ENCODE measurements around the gene TUT1.

The TUT1 gene

DNA sequence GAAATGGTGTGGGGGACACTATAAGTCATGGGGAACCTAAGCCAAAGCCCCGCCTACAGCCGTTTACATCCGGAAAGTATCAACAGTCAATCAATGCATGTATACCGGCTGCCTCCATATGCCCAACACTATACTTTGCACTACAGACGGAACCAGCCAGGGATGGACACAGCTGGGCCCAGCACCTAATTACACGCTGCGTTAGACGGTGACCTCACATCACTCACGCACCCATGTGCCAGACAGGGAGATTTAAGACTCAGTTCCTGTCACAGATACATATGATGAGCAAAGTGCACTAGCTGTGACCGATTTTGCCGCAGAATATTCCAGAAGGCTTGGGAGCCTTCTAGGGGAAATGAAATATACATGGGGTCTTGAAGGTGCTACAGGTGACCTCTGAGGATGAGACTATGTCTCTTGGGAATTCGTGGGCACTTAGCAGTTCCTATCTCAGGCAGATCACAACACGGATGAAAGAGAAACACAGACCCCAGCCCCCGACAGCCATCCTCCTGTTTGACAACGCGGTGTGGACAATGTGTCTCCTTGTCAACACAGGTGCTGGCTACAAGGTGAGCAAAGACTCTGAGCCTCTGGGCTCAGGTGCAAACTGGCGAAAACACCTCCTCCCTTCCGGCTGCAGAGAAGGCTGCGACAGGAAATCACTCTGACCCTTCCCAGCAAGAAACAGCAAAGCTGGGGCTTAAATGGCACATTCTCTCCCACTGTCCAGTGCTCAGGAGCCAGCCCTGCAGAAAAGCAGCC lies 52.7 kb downstream of the TUT1 start:
- TF ChIP-seq, protein P1, sequence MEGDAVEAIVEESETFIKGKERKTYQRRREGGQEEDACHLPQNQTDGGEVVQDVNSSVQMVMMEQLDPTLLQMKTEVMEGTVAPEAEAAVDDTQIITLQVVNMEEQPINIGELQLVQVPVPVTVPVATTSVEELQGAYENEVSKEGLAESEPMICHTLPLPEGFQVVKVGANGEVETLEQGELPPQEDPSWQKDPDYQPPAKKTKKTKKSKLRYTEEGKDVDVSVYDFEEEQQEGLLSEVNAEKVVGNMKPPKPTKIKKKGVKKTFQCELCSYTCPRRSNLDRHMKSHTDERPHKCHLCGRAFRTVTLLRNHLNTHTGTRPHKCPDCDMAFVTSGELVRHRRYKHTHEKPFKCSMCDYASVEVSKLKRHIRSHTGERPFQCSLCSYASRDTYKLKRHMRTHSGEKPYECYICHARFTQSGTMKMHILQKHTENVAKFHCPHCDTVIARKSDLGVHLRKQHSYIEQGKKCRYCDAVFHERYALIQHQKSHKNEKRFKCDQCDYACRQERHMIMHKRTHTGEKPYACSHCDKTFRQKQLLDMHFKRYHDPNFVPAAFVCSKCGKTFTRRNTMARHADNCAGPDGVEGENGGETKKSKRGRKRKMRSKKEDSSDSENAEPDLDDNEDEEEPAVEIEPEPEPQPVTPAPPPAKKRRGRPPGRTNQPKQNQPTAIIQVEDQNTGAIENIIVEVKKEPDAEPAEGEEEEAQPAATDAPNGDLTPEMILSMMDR (IDR thresholded peaks at IDR 0.05; ENCODE audit: control insufficient read depth, extremely low read depth, insufficient read depth) = no peak
- no peak for DNase-seq (ENCODE audit: low read depth)
- H3K4me3 ChIP-seq (ENCODE audit: low read depth, low read length) = no peak overlapping the region

DNA sequence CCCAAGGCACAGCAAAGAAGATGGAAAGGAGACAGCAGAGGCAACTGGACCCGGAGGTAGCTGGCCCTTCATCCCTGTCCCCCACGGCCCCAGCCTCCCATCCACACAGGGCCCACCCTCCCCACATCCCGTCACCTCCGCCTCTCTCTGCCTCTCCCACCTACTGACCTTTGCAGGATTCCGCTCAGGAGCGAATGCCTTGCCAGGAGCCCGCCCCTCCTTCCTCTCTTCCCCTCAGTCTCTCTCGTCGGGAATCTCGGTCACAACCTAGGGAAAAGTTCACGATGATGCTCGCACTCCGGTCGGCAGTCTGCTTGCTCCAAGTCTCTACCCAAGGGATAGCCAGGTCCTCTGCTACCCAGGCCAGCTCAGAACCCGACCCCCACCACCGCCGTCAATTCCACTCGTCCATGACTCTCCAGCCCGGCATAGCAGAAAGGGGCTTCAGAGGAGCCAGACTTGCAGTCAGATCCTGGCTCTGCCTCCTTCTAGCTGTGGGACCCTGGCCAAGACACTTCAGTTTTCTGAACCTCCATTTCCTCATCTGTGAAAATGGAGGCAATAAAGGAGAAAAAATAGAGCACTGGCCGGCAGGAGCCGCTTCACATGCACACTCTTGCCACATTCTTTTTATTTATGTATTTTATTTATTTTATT lies 54.9 kb downstream of the TUT1 start:
- no peak for DNase-seq (ENCODE audit: low read depth)
- TF ChIP-seq, protein P1 (IDR thresholded peaks at IDR 0.05; ENCODE audit: control insufficient read depth, extremely low read depth, insufficient read depth) = no peak
- no peak overlapping the region for H3K4me3 ChIP-seq (ENCODE audit: low read depth, low read length)

DNA sequence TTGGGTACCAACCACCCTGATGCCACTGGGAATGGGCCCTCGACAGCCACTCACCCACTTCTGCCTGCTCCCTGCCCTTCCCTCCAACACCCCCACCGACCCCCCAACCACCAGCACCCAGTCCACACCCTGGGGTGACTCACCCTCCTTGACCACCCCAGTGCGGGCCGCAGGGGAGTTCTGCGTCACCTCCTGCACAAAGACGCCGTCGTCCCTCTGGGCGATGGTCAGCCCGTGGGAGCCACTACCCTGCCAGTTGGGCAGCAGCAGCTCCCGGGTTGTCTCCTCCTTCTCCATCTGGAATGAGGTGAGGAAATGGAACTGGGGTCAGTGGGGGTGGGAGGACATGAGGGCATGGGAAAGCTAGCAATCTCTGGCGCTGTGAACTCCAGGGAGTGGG lies 55.5 kb downstream of the TUT1 start:
- DNase-seq (ENCODE audit: low read depth) = no peak
- TF ChIP-seq, protein P1 (IDR thresholded peaks at IDR 0.05; ENCODE audit: control insufficient read depth, extremely low read depth, insufficient read depth) = no peak
- no peak overlapping the region for H3K4me3 ChIP-seq (ENCODE audit: low read depth, low read length)

DNA sequence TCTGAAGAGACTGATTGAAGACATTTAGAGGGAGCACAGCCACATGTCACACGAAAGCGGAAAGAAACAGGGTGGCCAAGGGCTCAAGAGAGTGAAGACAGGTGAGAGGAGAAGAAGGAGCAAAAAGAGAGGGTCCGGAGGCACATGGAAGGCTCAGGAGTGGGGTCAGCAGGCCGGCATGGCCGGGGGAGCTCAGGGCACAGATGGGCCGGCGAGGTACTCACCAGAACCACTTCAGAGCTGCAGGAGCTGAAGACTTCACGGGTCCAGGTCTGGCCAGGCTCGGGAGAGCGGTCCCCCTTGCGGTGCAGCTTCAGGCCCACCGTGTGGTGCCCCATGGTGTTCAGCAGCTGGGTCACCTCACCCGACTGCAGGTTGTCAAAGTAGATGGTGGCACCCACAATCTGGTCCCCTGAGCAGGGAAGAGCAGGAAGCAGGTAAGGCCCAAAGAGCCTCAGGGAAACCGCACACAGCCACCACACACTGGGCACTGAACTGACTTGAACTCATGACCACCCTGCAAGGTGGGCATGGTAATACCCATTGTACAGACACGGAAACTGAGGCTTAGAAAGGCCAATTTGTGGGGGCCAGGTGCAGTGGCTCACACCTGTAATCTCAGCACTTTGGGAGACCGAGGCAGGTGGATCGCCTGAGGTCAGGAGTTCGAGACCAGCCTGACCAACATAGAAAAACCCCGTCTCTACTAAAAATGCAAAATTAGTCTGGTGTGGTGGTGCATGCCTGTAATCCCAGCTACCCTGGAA lies 56.4 kb downstream of the TUT1 start:
- DNase-seq (ENCODE audit: low read depth) = no peak
- no peak overlapping the region for H3K4me3 ChIP-seq (ENCODE audit: low read depth, low read length)
- TF ChIP-seq, protein P1 (IDR thresholded peaks at IDR 0.05; ENCODE audit: control insufficient read depth, extremely low read depth, insufficient read depth) = no peak

DNA sequence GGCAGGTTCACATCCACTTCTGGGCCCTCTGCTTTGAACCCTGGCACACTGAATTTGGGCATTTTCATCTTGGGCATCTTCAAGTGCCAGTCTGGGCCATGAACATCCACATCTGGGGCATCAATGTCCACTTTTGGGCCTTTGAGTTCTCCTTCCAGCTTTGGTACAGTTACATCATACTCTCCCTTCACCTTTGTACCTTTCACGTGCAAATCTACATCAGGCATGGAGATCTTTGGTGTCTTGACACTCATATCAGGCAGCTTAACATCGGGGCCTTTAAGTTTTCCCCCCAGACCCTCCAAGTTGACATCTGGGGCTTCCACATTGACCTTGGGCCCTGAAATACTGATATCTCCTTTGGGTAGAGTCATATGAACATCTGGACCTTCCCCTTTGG lies 59.2 kb downstream of the TUT1 start:
- TF ChIP-seq, protein P1 (IDR thresholded peaks at IDR 0.05; ENCODE audit: control insufficient read depth, extremely low read depth, insufficient read depth) = no peak
- DNase-seq (ENCODE audit: low read depth) = no peak
- H3K4me3 ChIP-seq (ENCODE audit: low read depth, low read length) = no peak overlapping the region

Measured in LNCaP clone FGC (cell line).